ENCODE measurements around the gene LSM12.

DNA sequence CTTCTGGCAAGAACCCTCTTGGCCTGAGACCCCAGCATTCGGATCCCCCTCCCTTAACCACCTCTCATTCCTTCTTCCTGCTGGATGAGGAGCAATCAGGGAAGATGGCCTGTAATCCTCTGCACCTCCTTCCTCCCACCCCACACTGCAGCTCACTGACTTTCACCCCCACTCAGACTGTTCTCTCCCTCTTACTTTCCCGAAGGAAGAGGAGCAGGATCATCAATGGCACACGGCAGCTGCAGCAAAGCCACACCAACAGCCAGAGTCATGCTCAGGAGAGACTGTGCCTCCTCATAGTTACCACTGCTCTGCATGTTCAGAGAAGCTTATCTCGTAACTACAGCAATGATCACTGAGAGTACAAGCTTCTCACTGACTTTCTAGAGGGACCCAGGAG, 41.6 kb downstream of the LSM12 start:
- TF ChIP-seq, protein P1, sequence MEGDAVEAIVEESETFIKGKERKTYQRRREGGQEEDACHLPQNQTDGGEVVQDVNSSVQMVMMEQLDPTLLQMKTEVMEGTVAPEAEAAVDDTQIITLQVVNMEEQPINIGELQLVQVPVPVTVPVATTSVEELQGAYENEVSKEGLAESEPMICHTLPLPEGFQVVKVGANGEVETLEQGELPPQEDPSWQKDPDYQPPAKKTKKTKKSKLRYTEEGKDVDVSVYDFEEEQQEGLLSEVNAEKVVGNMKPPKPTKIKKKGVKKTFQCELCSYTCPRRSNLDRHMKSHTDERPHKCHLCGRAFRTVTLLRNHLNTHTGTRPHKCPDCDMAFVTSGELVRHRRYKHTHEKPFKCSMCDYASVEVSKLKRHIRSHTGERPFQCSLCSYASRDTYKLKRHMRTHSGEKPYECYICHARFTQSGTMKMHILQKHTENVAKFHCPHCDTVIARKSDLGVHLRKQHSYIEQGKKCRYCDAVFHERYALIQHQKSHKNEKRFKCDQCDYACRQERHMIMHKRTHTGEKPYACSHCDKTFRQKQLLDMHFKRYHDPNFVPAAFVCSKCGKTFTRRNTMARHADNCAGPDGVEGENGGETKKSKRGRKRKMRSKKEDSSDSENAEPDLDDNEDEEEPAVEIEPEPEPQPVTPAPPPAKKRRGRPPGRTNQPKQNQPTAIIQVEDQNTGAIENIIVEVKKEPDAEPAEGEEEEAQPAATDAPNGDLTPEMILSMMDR (IDR thresholded peaks at IDR 0.05; ENCODE audit: extremely low read depth in 1 of 2, insufficient read depth in 1 of 2, low read depth in 1 of 2, low read length in 2 of 2) = no peak
- TF ChIP-seq POLR2AphosphoS5 (IDR thresholded peaks at IDR 0.05; ENCODE audit: insufficient read depth, low read depth, low read length) = no peak
- no peak for TF ChIP-seq POLR2A (IDR thresholded peaks at IDR 0.05; ENCODE audit: low read depth, low read length)
- TF ChIP-seq EZH2 (IDR thresholded peaks at IDR 0.05; ENCODE audit: borderline replicate concordance, low read depth, low read length, severe bottlenecking) = no peak
- no peak for TF ChIP-seq GATA2 (IDR thresholded peaks at IDR 0.05; ENCODE audit: insufficient read depth, insufficient read length, low read depth, low read length)
- TF ChIP-seq FOS (IDR thresholded peaks at IDR 0.05; ENCODE audit: borderline replicate concordance, insufficient read depth, low read length) = no peak
- TF ChIP-seq, protein P2, sequence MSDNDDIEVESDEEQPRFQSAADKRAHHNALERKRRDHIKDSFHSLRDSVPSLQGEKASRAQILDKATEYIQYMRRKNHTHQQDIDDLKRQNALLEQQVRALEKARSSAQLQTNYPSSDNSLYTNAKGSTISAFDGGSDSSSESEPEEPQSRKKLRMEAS (IDR thresholded peaks at IDR 0.05; ENCODE audit: insufficient read depth, insufficient read length) = no peak
- no peak for TF ChIP-seq MYC (IDR thresholded peaks at IDR 0.05; ENCODE audit: low read depth, low read length)
- TF ChIP-seq JUN (IDR thresholded peaks at IDR 0.05; ENCODE audit: borderline replicate concordance, insufficient read depth, insufficient read length, low read depth) = no peak
